ENCODE data around the gene PRPF40B. TPM values are rescaled to one million over a fixed set of nuclear protein-coding genes. Genes with fewer than 3 reads are reported as not detected.
A peak's percentile ranks its signal among the peaks of the same experiment; 100 is the strongest.

PRPF40B gene
- total RNA-seq, 4 donors from 2014 or later: 3.7 to 18.2 (median 15.5) TPM

GRCh38 chr12:49646871-49647654 is 23.7 kb downstream of the PRPF40B start:
- peak overlapping the region in 1 of 4 donors; percentile 16 for H3K27ac ChIP-seq
- H3K9me3 ChIP-seq: no peaks in the 10 kb centered on the region
- peaks cover 0 to 36% (median 0%) of the 10 kb centered on the region in 3 donors for H3K36me3 ChIP-seq
- TF ChIP-seq POLR2A (IDR thresholded peaks at IDR 0.05) (no peak), CTCF (IDR thresholded peaks at IDR 0.05) (no peak)
- H3K27me3 ChIP-seq: no peaks in the 10 kb centered on the region
- peaks cover 0 to 13% (median 3%) of the 10 kb centered on the region in 4 donors for H3K4me1 ChIP-seq
- no peak overlapping the region for H3K4me3 ChIP-seq
- no peak for DNase-seq

- peak overlapping the region in 1 of 4 donors; percentile 16 for H3K27ac ChIP-seq
- H3K9me3 ChIP-seq: no peaks in the 10 kb centered on the region
- H3K36me3 ChIP-seq: peaks cover 0 to 39% (median 0%) of the 10 kb centered on the region in 3 donors
These were observed 24.7 kb downstream of the PRPF40B start for GRCh38 chr12:49647827-49648711.

GRCh38 chr12:49648712-49649003 is 25.3 kb downstream of the PRPF40B start:
- TF ChIP-seq POLR2A (IDR thresholded peaks at IDR 0.05): no peak
- TF ChIP-seq CTCF (IDR thresholded peaks at IDR 0.05): no peak
- Histone ChIP-seq H3K36me3 (peaks cover 0 to 45% (median 0%) of the 10 kb centered on the region in 3 donors), H3K27ac (no peak overlapping the region), H3K4me3 (no peak overlapping the region), H3K9me3 (no peaks in the 10 kb centered on the region), H3K27me3 (no peaks in the 10 kb centered on the region), H3K4me1 (peaks cover 0 to 13% (median 3%) of the 10 kb centered on the region in 4 donors)
- no peak for DNase-seq

More at GRCh38 chr12:49647827-49648711, 24.7 kb downstream of the PRPF40B start:
- Histone ChIP-seq H3K27me3 (no peaks in the 10 kb centered on the region), H3K4me1 (peaks cover 0 to 13% (median 3%) of the 10 kb centered on the region in 4 donors), H3K4me3 (no peak overlapping the region)
- TF ChIP-seq POLR2A (IDR thresholded peaks at IDR 0.05): no peak
- TF ChIP-seq CTCF (IDR thresholded peaks at IDR 0.05): no peak
- DNase-seq: no peak

- no peak for DNase-seq
- no peak overlapping the region for H3K27ac ChIP-seq
- peaks cover 0 to 13% (median 3%) of the 10 kb centered on the region in 4 donors for H3K4me1 ChIP-seq
These were observed 26.1 kb downstream of the PRPF40B start for GRCh38 chr12:49649445-49649844.

More at GRCh38 chr12:49649445-49649844, 26.1 kb downstream of the PRPF40B start:
- H3K36me3 ChIP-seq: peaks cover 0 to 53% (median 0%) of the 10 kb centered on the region in 3 donors
- TF ChIP-seq POLR2A (IDR thresholded peaks at IDR 0.05) (no peak), CTCF (IDR thresholded peaks at IDR 0.05) (no peak)
- H3K9me3 ChIP-seq: no peaks in the 10 kb centered on the region
- H3K4me3 ChIP-seq: no peak overlapping the region
- no peaks in the 10 kb centered on the region for H3K27me3 ChIP-seq
